ENCODE measurements around the gene STK11. TPM values are rescaled to one million over a fixed set of nuclear protein-coding genes. Genes with fewer than 3 reads are reported as not detected.

STK11 gene
- polyA plus RNA-seq, 1 of the 3 experiments (the other 2 are of a cell fraction): 55.5 TPM

DNA sequence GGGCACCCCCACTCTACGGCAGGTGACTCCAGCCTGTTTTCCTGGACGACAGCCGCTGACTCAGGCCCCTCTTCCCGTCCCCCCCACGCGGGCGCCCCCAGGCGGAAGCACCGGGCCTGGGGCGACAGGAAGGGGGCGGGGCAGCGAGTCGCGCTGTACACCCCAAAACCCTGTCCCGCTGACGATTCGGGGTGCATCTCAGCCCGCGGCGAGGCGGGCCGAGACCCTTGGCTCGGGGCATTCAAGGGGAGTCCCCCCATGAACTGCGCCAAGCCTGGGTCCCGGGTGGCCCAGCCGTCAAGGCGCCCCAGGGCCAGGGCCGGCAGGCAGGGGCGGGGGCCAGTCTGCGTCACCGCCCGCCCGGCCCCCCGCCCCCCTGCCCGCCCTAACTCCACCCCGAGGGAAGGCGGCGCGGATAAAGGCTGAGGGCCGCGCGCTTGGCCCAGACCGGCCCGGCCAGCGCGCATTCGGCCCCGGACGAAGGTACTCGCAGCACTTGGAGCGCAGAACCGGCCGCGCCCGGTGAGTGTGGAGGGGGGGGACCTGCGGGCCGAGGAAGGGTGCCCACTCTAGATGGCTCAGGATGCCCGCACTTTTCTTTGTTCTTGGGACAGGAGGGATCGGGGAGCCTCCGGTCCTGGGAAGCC lies 42.7 kb downstream of the STK11 start, which contains the start of gene MIDN:
Gene MIDN, plus strand, starts transcription at position 445 of the 647 bp plus-strand sequence. CDS start 1,714 bp downstream, outside the sequence.
- Histone ChIP-seq H2AFZ (ENCODE audit: low read depth) (no peak within 1 kb of the TSS), H3K79me2 (ENCODE audit: insufficient read depth) (peaks cover 49% of the 10 kb centered on the region)
- CTCF ChIA-PET: interaction anchor here (1.0 to 2.5 kb wide), 6 partner anchors 11 to 31 kb away, joined by 3 to 22 read pairs (median 6); partner anchors contain the start of gene CIRBP

More for the DNA sequence above, 42.7 kb downstream of the STK11 start, which contains the start of gene MIDN:
- peaks cover 14 to 36% of the 10 kb centered on the region in 2 experiments; a peak in 3 of 4 replicates for H3K4me1 ChIP-seq (ENCODE audit: control insufficient read depth in 1 of 2, insufficient read depth in 2 of 2, low read depth in 1 of 2, low read length in 1 of 2)
- peaks cover 39% of the 10 kb centered on the region for H3F3A ChIP-seq (replicated peaks; ENCODE audit: insufficient read depth)
- H3K9me3 ChIP-seq: no peaks in the 10 kb centered on the region
- TF ChIP-seq TCF12 (IDR thresholded peaks at IDR 0.05) (peak; percentile 46; the same call in 1 of the 2 replicates), EP300 (IDR thresholded peaks at IDR 0.05; ENCODE audit: borderline replicate concordance in 1 of 2, low read depth in 1 of 2, low read length in 1 of 2) (peak in 1 of 2 experiments; percentile 22; a peak in 1 of 4 replicates), SIN3A (IDR thresholded peaks at IDR 0.05; ENCODE audit: borderline replicate concordance, low read depth, low read length) (peak; percentile 74), FOSL2 (IDR thresholded peaks at IDR 0.05; ENCODE audit: borderline replicate concordance, low read depth) (peak; percentile 55; the same call in 1 of the 2 replicates), NFIC (IDR thresholded peaks at IDR 0.05; ENCODE audit: borderline replicate concordance) (peak; percentile 4; the same call in 1 of the 2 replicates), MEF2A (IDR thresholded peaks at IDR 0.05; ENCODE audit: borderline replicate concordance, low read depth) (no peak), ELF1 (IDR thresholded peaks at IDR 0.05) (peak; percentile 10; the same call in 1 of the 2 replicates), GATA2 (CRISPR knock-in tag; IDR thresholded peaks at IDR 0.05) (no peak), MXI1 (IDR thresholded peaks at IDR 0.05; ENCODE audit: low read depth, low read length) (0 out of 2 replicates have a peak, but pooled peaks have one; percentile 12), TEAD4 (IDR thresholded peaks at IDR 0.05; ENCODE audit: borderline replicate concordance, insufficient read depth) (no peak), REST (IDR thresholded peaks at IDR 0.05; ENCODE audit: low read depth, low read length) (peak; percentile 57; the same call in 1 of the 2 replicates), GABPA (IDR thresholded peaks at IDR 0.05; ENCODE audit: low read depth) (no peak), POLR2AphosphoS5 (IDR thresholded peaks at IDR 0.05; ENCODE audit: low read depth, low read length) (peak; percentile 99), TAF1 (IDR thresholded peaks at IDR 0.05; ENCODE audit: borderline replicate concordance, low read depth, low read length) (peak; percentile 81; the same call in 1 of the 2 replicates)
- TF ChIP-seq, protein P1, sequence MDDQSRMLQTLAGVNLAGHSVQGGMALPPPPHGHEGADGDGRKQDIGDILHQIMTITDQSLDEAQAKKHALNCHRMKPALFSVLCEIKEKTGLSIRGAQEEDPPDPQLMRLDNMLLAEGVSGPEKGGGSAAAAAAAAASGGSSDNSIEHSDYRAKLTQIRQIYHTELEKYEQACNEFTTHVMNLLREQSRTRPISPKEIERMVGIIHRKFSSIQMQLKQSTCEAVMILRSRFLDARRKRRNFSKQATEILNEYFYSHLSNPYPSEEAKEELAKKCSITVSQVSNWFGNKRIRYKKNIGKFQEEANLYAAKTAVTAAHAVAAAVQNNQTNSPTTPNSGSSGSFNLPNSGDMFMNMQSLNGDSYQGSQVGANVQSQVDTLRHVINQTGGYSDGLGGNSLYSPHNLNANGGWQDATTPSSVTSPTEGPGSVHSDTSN (IDR thresholded peaks at IDR 0.05): peak; percentile 30; the same call in 1 of the 2 replicates
- TF ChIP-seq, protein P2, sequence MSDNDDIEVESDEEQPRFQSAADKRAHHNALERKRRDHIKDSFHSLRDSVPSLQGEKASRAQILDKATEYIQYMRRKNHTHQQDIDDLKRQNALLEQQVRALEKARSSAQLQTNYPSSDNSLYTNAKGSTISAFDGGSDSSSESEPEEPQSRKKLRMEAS (IDR thresholded peaks at IDR 0.05; ENCODE audit: low read depth): 0 out of 2 replicates have a peak, but pooled peaks have one; percentile 12
- TF ChIP-seq, protein P3, sequence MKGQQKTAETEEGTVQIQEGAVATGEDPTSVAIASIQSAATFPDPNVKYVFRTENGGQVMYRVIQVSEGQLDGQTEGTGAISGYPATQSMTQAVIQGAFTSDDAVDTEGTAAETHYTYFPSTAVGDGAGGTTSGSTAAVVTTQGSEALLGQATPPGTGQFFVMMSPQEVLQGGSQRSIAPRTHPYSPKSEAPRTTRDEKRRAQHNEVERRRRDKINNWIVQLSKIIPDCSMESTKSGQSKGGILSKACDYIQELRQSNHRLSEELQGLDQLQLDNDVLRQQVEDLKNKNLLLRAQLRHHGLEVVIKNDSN (IDR thresholded peaks at IDR 0.05; ENCODE audit: borderline replicate concordance, low read depth): no peak
- TF ChIP-seq, protein P4, sequence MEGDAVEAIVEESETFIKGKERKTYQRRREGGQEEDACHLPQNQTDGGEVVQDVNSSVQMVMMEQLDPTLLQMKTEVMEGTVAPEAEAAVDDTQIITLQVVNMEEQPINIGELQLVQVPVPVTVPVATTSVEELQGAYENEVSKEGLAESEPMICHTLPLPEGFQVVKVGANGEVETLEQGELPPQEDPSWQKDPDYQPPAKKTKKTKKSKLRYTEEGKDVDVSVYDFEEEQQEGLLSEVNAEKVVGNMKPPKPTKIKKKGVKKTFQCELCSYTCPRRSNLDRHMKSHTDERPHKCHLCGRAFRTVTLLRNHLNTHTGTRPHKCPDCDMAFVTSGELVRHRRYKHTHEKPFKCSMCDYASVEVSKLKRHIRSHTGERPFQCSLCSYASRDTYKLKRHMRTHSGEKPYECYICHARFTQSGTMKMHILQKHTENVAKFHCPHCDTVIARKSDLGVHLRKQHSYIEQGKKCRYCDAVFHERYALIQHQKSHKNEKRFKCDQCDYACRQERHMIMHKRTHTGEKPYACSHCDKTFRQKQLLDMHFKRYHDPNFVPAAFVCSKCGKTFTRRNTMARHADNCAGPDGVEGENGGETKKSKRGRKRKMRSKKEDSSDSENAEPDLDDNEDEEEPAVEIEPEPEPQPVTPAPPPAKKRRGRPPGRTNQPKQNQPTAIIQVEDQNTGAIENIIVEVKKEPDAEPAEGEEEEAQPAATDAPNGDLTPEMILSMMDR (IDR thresholded peaks at IDR 0.05): peak; percentile 54
- no peaks in the 10 kb centered on the region for H3K27me3 ChIP-seq (ENCODE audit: insufficient read depth)
- DNase-seq: peak; percentile 87
- peak within 1 kb of the TSS; percentile 72 to 88 for H3K4me3 ChIP-seq (ENCODE audit: low read depth in 2 of 2, low read length in 1 of 2)
- H3K9me2 ChIP-seq: no peaks in the 10 kb centered on the region
- peaks cover 19% of the 10 kb centered on the region; the same call in 1 of the 2 replicates for H4K20me1 ChIP-seq (ENCODE audit: insufficient read depth)
- POLR2A ChIA-PET: interaction anchor here (0.6 to 1.5 kb wide), 4 partner anchors 12 to 25 kb away, joined by 4 to 23 read pairs (median 7); partner anchors contain the start of gene CIRBP
- peak within 1 kb of the TSS; percentile 84; the same call in 1 of the 2 replicates for H3K4me2 ChIP-seq
- 0% methylated on average over 23 of the region's 60 CpGs for WGBS (ENCODE audit: low lambda C conversion rate)
- H3K36me3 ChIP-seq (replicated peaks in 1 of 2; ENCODE audit: control insufficient read depth in 1 of 2, insufficient read depth in 2 of 2, low read length in 1 of 2): peaks cover under 1 to 8% of the 10 kb centered on the region in 2 experiments
- peak within 1 kb of the TSS; percentile 96 for H3K9ac ChIP-seq
- H3K27ac ChIP-seq (ENCODE audit: low read depth in 2 of 2, low read length in 1 of 2): peak within 1 kb of the TSS; percentile 95 to 96

Measured in SK-N-SH (cell line).